K562 (cell line): ENCODE measurements around the gene LRP1-AS. TPM values are rescaled to one million over a fixed set of nuclear protein-coding genes. Genes with fewer than 3 reads are reported as not detected.

Experiments
- HDAC1 ChIP-seq, 2 experiments: fragments of 450-650 bp; IDR thresholded peaks; 2 replicates each; pipeline ENCODE4 v1.6.1; 2016 to 2017; ENCODE audit warnings: inconsistent platforms in 1 of 2, mild to moderate bottlenecking in 1 of 2, moderate library complexity in 1 of 2
- HNRNPK ChIP-seq: fragments of 200-400 bp; formaldehyde crosslinking; IDR thresholded peaks from one replicate; pipeline ENCODE4 v1.6.1; 2018; ENCODE audit warnings: mild to moderate bottlenecking, low read depth, low read length; ENCODE audit not compliant: poor library complexity, severe bottlenecking
- KDM1A ChIP-seq, 2 experiments: fragments of 450-650 bp; IDR thresholded peaks; 2 replicates each; pipeline ENCODE4 v1.6.1; 2016; ENCODE audit warnings: mild to moderate bottlenecking in 2 of 2
- NR2C1 ChIP-seq, 2 experiments: fragments of 450-650 bp; IDR thresholded peaks; 2 replicates each; pipeline ENCODE4 v1.6.1; 2017; ENCODE audit warnings: mild to moderate bottlenecking in 2 of 2, antibody characterized with exemption in 1 of 2, inconsistent platforms in 1 of 2, missing compliant biosample characterization in 1 of 2, missing genetic modification characterization in 1 of 2
- OTX1 ChIP-seq: fragments of 450-650 bp; formaldehyde crosslinking; IDR thresholded peaks from 2 replicates; pipeline ENCODE4 v1.4.0; 2022; ENCODE audit warnings: mild to moderate bottlenecking
- SMARCA5 ChIP-seq: fragments of 450-650 bp; IDR thresholded peaks from 2 replicates; pipeline ENCODE4 v1.6.1; 2016
- SMC3 ChIP-seq: conservative IDR thresholded peaks from 2 replicates; pipeline ENCODE4 v1.6.1; 2011; ENCODE audit warnings: low read depth, low read length, improper control_type of control experiment; ENCODE audit not compliant: insufficient read depth
- ZFPM2 ChIP-seq: fragments of 250-450 bp; sonication (Bioruptor Pico); IDR thresholded peaks from 2 replicates; pipeline ENCODE4 v1.5.1; 2022; ENCODE audit warnings: mild to moderate bottlenecking
- ZNF133 ChIP-seq: fragments of 250-450 bp; sonication (Bioruptor Pico); IDR thresholded peaks from 2 replicates; pipeline ENCODE4 v1.4.0; 2020; ENCODE audit warnings: mild to moderate bottlenecking
- polyA plus RNA-seq, 8 experiments: library from polyadenylated mRNA; depleted of rRNA in 4 of 8; stranded (reverse) in 5 of 8; unstranded in 3 of 8; fragments of >200 nt; fragmentation: Nextera tagmentation in 2 of 8; fragmentation: Illumina TruSeq in 1 of 8; extraction: Ambion mirVana in 2 of 8; extraction: Trizol in 1 of 8; gene quantifications; 2 replicates each; pipeline versions ENCODE4 v1.2.1 to v1.2.3, GENCODE V29; 2011 to 2014; ENCODE audit warnings: inconsistent platforms in 1 of 8, missing spikeins in 1 of 8
- total RNA-seq, 7 experiments: library from RNA; depleted of rRNA in 6 of 7; stranded (reverse); fragments of >200 nt in 6 of 7; fragmentation: Illumina TruSeq in 2 of 7; extraction: Trizol in 2 of 7; gene quantifications; 2 replicates each; pipeline versions ENCODE4 v1.2.1 to v1.2.3, GENCODE V29; 2011 to 2021; ENCODE audit warnings: low replicate concordance in 1 of 7
- TF ChIP-seq, protein P1 (sequence below): fragments of 450-650 bp; formaldehyde crosslinking; conservative IDR thresholded peaks from 2 replicates; pipeline ENCODE4 v1.4.0; 2022; ENCODE audit warnings: mild to moderate bottlenecking, missing genetic modification characterization

LRP1-AS gene
- total and polyA plus RNA-seq, 9 of the 15 experiments (the other 6 are each of a cell fraction or from before 2014, with no cell fraction given), result not detected

DNA sequence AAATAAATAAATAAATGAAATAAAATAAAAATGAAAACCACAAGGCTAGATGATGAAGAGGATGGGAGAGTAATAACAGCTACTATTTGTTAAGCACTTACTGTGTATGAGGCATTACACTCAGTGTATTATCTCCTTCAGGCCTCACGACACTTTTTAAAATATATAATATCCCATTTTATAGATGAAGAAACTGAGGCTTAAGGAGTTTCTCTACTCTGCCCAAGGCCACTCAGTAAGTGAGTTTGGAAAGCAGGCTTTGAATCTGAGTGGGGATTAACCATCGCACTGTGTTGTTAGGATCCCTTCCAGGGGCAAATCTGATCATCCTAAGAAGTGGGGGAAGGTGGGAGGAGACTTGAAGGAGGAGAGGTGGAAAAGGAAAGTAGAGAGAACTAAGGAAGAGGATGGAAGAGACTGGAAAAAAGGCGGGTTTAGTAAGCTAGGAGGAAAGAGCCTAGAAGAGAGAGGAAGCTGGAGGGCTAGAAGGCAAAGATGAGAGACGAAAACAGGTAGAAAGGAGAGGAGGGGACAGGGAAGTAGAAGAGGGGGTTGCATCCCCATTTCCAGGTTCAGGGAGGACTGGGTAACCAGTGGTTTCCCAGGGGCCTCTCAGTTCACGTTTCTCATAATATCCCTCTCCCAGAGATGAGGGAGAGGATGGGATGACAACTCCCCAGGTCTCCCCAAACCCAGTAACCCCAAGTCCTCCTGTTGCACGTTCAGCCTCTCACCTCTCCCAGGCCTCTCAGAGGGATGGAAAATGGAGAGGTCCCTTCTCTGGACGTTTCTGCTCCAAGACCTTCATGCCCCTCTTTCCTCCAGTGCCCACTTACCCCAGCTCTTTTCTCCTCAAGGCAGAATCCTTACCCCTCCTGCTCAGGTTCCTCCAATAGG is 38.0 kb downstream of the LRP1-AS start (continued):
- TF ChIP-seq NR2C1 (IDR thresholded peaks at IDR 0.05) (no peak), NR2C1 (tag; IDR thresholded peaks at IDR 0.05) (no peak), KDM1A (IDR thresholded peaks at IDR 0.05) (peak in 1 of 2 experiments; percentile 67; a peak in 3 of 4 replicates), HNRNPK (no peak), ZNF133 (no peak), SMC3 (no peak), SMARCA5 (peak; percentile 49; the same call in 1 of the 2 replicates), OTX1 (CRISPR knock-in tag) (no peak), HDAC1 (IDR thresholded peaks at IDR 0.05) (0 out of 4 replicates have a peak, but pooled peaks of 1 of the 2 experiments have one; percentile 12), ZFPM2 (CRISPR knock-in tag) (no peak)
- TF ChIP-seq, protein P1, sequence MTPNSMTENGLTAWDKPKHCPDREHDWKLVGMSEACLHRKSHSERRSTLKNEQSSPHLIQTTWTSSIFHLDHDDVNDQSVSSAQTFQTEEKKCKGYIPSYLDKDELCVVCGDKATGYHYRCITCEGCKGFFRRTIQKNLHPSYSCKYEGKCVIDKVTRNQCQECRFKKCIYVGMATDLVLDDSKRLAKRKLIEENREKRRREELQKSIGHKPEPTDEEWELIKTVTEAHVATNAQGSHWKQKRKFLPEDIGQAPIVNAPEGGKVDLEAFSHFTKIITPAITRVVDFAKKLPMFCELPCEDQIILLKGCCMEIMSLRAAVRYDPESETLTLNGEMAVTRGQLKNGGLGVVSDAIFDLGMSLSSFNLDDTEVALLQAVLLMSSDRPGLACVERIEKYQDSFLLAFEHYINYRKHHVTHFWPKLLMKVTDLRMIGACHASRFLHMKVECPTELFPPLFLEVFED (CRISPR knock-in tag), result peak; percentile 43; the same call in 1 of the 2 replicates
